Measurements from ENCODE around the gene TCERG1.

Gene TCERG1

DNA sequence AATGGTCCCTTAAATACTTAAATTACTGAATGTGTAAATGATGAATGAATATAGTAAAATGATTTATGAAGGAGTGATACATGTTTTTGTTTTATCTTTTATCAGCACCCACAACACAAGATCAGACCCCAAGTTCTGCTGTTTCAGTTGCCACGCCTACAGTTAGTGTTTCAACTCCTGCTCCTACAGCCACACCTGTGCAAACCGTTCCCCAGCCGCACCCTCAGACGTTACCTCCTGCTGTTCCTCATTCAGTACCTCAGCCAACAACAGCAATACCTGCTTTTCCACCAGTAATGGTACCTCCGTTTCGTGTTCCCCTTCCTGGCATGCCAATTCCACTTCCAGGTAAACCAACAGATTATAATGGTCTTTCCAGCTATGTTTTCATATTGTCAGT lies 16.3 kb downstream of the TCERG1 start:
- in situ Hi-C loops (cut with MboI; ENCODE audit: low sequenced_read_pairs, unreplicated experiment) = no loop called here

GRCh38 chr5:146466521-146467349 lies 19.6 kb downstream of the TCERG1 start:
- TF ChIP-seq CTCF (IDR thresholded peaks at IDR 0.05; ENCODE audit: borderline replicate concordance, control extremely low read depth, extremely low read depth, insufficient read depth, missing control alignments) = no peak

More for the DNA sequence above, 16.3 kb downstream of the TCERG1 start:
- no peak for TF ChIP-seq CTCF (IDR thresholded peaks at IDR 0.05; ENCODE audit: borderline replicate concordance, control extremely low read depth, extremely low read depth, insufficient read depth, missing control alignments)
- no peak for DNase-seq (ENCODE audit: low spot score)

GRCh38 chr5:146467760-146468159 lies 20.6 kb downstream of the TCERG1 start:
- in situ Hi-C loops (cut with MboI; ENCODE audit: low sequenced_read_pairs, unreplicated experiment) = no loop called here
- no peak for TF ChIP-seq CTCF (IDR thresholded peaks at IDR 0.05; ENCODE audit: borderline replicate concordance, control extremely low read depth, extremely low read depth, insufficient read depth, missing control alignments)

More at GRCh38 chr5:146466521-146467349, 19.6 kb downstream of the TCERG1 start:
- in situ Hi-C loops (cut with MboI; ENCODE audit: low sequenced_read_pairs, unreplicated experiment) = no loop called here
- DNase-seq (ENCODE audit: low spot score) = no peak

GRCh38 chr5:146474065-146474464 lies 26.9 kb downstream of the TCERG1 start:
- TF ChIP-seq CTCF (IDR thresholded peaks at IDR 0.05; ENCODE audit: borderline replicate concordance, control extremely low read depth, extremely low read depth, insufficient read depth, missing control alignments) = no peak
- no peak for DNase-seq (ENCODE audit: low spot score)
- in situ Hi-C loops (cut with MboI; ENCODE audit: low sequenced_read_pairs, unreplicated experiment) = no loop called here

More at GRCh38 chr5:146467760-146468159, 20.6 kb downstream of the TCERG1 start:
- DNase-seq (ENCODE audit: low spot score) = no peak

DNA sequence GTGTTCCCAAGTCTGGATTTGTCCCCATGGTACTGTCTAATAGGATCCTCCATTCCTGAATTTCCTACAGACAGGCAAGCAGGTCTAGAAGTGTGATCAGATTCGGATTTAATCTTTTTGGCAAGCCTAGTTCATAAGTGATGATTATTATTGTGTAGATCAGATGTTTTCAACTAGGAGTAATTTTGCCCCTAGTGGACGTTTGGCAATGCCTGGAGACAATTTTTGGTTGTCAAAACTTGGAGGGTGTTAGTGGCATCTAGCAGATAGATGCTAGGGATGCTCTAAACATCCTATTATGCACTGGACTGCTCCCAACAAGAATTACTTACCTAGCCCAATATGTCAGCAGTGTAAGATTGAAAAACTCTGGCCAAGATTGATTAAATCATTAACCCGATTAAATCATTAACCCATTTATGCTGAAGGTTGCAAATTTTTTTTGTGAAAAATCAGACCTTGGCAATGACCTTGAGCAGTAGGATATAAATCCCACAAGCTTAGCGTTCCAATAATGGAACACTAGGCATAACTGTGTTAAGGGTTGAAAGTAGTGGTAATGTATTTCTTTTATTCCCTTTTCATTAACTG lies 28.2 kb downstream of the TCERG1 start:
- no peak for DNase-seq (ENCODE audit: low spot score)
- no peak for TF ChIP-seq CTCF (IDR thresholded peaks at IDR 0.05; ENCODE audit: borderline replicate concordance, control extremely low read depth, extremely low read depth, insufficient read depth, missing control alignments)
- in situ Hi-C loops (cut with MboI; ENCODE audit: low sequenced_read_pairs, unreplicated experiment) = no loop called here

DNA sequence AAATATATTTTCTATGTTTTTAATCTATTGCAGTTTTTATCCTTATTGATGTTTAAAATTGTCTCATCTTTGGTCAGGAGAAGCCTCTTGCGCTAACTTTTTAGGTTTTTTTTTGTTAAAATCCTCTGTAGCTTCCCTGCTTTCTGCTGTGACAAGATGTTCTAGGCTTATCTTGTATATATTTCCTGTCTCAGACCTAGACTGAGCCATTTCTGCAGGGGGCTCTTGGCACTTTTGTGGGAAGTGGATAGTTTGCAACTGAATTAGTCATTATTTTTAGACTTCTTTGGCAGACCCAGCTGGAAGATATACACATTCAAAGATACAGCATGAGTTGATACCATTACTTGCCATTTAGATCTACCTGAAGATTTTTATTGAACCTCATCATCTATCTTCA lies 28.8 kb downstream of the TCERG1 start:
- in situ Hi-C loops (cut with MboI; ENCODE audit: low sequenced_read_pairs, unreplicated experiment) = no loop called here
- TF ChIP-seq CTCF (IDR thresholded peaks at IDR 0.05; ENCODE audit: borderline replicate concordance, control extremely low read depth, extremely low read depth, insufficient read depth, missing control alignments) = no peak
- no peak for DNase-seq (ENCODE audit: low spot score)

Measured in GM13976 (cell line).